ENCODE results near the gene PRR22.
"Not testable (repeated sequence)": the region's sequence is repeated elsewhere in the genome, so short reads cannot be mapped to it uniquely, and the experiment has no call there.

The PRR22 gene

GRCh38 chr19:5743630-5744029 lies 40.9 kb downstream of the PRR22 start:
- TF ChIP-seq CTCF (IDR thresholded peaks at IDR 0.05; ENCODE audit: extremely low read depth, missing control alignments), result no peak
- no peak for DNase-seq (ENCODE audit: low spot score)

GRCh38 chr19:5742051-5742450 lies 42.5 kb downstream of the PRR22 start:
- no peak for TF ChIP-seq CTCF (IDR thresholded peaks at IDR 0.05; ENCODE audit: extremely low read depth, missing control alignments)
- no peak for DNase-seq (ENCODE audit: low spot score)

GRCh38 chr19:5738423-5738822 lies 46.1 kb downstream of the PRR22 start:
- no peak for DNase-seq (ENCODE audit: low spot score)
- TF ChIP-seq CTCF (IDR thresholded peaks at IDR 0.05; ENCODE audit: extremely low read depth, missing control alignments), result no peak

- not testable (repeated sequence) for DNase-seq (ENCODE audit: low spot score)
These were observed 51.4 kb downstream of the PRR22 start for GRCh38 chr19:5733172-5733571.

Data from GM20000 (cell line).